Glutamatergic neuron (in vitro differentiated cells): Measurements from ENCODE around the gene PPP1R9B. TPM values are rescaled to one million over a fixed set of nuclear protein-coding genes. Genes with fewer than 3 reads are reported as not detected.

Experiments
- DNase-seq: peaks from one replicate; pipeline ENCODE4 v3.0.0; 2022
- H3K27ac Mint-ChIP-seq: one replicate; pipeline ENCODE4 v1.8.0; 2020; ENCODE audit warnings: mild to moderate bottlenecking, mixed read lengths, inconsistent platforms; ENCODE audit not compliant: unreplicated experiment
- H3K27me3 Mint-ChIP-seq: one replicate; pipeline ENCODE4 v1.8.0; 2020; ENCODE audit warnings: mild to moderate bottlenecking, moderate library complexity, mixed read lengths, inconsistent platforms; ENCODE audit not compliant: unreplicated experiment
- H3K36me3 Mint-ChIP-seq: one replicate; pipeline ENCODE4 v1.8.0; 2020; ENCODE audit warnings: mild to moderate bottlenecking, mixed read lengths, inconsistent platforms; ENCODE audit not compliant: unreplicated experiment
- H3K4me1 Mint-ChIP-seq: one replicate; pipeline ENCODE4 v1.8.0; 2020; ENCODE audit warnings: mild to moderate bottlenecking, low read depth, mixed read lengths, inconsistent platforms; ENCODE audit not compliant: unreplicated experiment
- H3K4me3 Mint-ChIP-seq: one replicate; pipeline ENCODE4 v1.8.0; 2020; ENCODE audit warnings: mild to moderate bottlenecking, mixed read lengths, inconsistent platforms; ENCODE audit not compliant: unreplicated experiment
- H3K9me3 Mint-ChIP-seq: one replicate; pipeline ENCODE4 v1.8.0; 2020; ENCODE audit warnings: mild to moderate bottlenecking, moderate library complexity, mixed read lengths, inconsistent platforms; ENCODE audit not compliant: unreplicated experiment
- total RNA-seq: library from RNA; stranded (reverse); fragmentation: NEBNext Ultra II Directional; extraction: Animal tissue kit (Norgen Biotek cat#: 25700); gene quantifications from one replicate; pipeline ENCODE4 v1.2.1, GENCODE V29; 2021; ENCODE audit not compliant: unreplicated experiment
- TF ChIP-seq, protein P1 (sequence below): fragments of 200-600 bp; sonication (generic); IDR thresholded peaks from one replicate; pipeline ENCODE4 v1.5.0; 2021; ENCODE audit not compliant: partially characterized antibody, unreplicated experiment

Gene PPP1R9B
- total RNA-seq, 1 donor from 2014 or later, result 74.0 TPM

DNA sequence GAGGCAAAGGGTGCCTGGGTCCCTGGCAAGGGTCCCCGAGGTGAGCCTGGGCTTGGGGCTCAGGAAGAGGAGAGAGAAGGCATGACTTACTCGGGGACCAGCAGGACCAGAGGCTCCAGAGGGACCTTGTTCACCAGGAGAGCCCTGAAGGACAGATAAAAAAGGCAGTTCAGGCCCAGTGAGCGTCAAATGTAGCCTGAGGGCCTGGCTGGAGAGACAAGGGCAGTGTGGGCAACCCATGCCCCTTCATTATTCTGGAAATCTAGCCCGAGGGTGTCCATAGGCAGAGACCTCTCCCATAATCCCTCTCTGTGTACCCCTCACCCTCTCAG, 36.9 kb upstream of the PPP1R9B start:
- H3K4me1 Mint-ChIP-seq, result peaks cover 13% of the 10 kb centered on the region
- peaks cover 2% of the 10 kb centered on the region for H3K9me3 Mint-ChIP-seq
- no peak overlapping the region for H3K27ac Mint-ChIP-seq
- TF ChIP-seq, protein P1, sequence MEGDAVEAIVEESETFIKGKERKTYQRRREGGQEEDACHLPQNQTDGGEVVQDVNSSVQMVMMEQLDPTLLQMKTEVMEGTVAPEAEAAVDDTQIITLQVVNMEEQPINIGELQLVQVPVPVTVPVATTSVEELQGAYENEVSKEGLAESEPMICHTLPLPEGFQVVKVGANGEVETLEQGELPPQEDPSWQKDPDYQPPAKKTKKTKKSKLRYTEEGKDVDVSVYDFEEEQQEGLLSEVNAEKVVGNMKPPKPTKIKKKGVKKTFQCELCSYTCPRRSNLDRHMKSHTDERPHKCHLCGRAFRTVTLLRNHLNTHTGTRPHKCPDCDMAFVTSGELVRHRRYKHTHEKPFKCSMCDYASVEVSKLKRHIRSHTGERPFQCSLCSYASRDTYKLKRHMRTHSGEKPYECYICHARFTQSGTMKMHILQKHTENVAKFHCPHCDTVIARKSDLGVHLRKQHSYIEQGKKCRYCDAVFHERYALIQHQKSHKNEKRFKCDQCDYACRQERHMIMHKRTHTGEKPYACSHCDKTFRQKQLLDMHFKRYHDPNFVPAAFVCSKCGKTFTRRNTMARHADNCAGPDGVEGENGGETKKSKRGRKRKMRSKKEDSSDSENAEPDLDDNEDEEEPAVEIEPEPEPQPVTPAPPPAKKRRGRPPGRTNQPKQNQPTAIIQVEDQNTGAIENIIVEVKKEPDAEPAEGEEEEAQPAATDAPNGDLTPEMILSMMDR, result no peak
- H3K4me3 Mint-ChIP-seq, result no peak overlapping the region
- no peak for DNase-seq
- no peaks in the 10 kb centered on the region for H3K36me3 Mint-ChIP-seq
- peaks cover 9% of the 10 kb centered on the region for H3K27me3 Mint-ChIP-seq

GRCh38 chr17:50186661-50187393, 36.4 kb upstream of the PPP1R9B start:
- H3K4me1 Mint-ChIP-seq, result peaks cover 15% of the 10 kb centered on the region
- TF ChIP-seq, protein P1, result no peak
- H3K4me3 Mint-ChIP-seq, result no peak overlapping the region
- peaks cover 10% of the 10 kb centered on the region for H3K27me3 Mint-ChIP-seq
- H3K36me3 Mint-ChIP-seq, result no peaks in the 10 kb centered on the region
- no peak for DNase-seq
- no peak overlapping the region for H3K27ac Mint-ChIP-seq
- peaks cover 2% of the 10 kb centered on the region for H3K9me3 Mint-ChIP-seq

DNA sequence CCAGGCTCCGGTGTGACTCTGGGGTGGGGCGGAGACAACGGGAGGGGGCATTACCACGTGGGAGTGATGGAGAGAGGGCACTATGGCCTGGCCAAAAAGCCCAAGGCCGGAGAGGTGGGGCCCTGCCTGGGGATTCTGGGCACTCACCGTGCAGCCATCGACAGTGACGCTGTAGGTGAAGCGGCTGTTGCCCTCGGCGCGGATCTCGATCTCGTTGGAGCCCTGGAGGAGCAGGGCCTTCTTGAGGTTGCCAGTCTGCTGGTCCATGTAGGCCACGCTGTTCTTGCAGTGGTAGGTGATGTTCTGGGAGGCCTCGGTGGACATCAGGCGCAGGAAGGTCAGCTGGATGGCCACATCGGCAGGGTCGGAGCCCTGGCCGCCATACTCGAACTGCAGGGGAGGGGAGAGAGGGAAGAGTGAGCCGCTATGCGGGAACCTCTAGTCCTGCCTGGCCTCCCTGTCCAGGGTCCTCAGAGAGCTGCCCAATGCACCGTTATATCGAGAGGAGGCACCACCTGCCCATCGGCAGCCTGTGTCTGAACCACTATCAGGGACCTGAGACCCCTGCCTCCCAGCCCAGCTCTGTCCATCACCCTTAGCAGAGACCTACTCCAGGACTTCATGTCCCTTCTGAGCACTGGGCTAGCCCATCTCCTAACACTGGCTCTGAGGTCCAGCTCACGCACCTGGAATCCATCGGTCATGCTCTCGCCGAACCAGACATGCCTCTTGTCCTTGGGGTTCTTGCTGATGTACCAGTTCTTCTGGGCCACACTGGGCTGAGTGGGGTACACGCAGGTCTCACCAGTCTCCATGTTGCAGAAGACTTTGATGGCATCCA, 35.4 kb upstream of the PPP1R9B start:
- H3K27me3 Mint-ChIP-seq, result peaks cover 9% of the 10 kb centered on the region
- DNase-seq, result no peak
- H3K27ac Mint-ChIP-seq, result no peak overlapping the region
- H3K4me1 Mint-ChIP-seq, result peaks cover 18% of the 10 kb centered on the region
- H3K9me3 Mint-ChIP-seq, result peaks cover 4% of the 10 kb centered on the region
- H3K36me3 Mint-ChIP-seq, result no peaks in the 10 kb centered on the region
- TF ChIP-seq, protein P1, result no peak
- no peak overlapping the region for H3K4me3 Mint-ChIP-seq

- Mint-ChIP-seq H3K36me3 (no peaks in the 10 kb centered on the region), H3K9me3 (peaks cover 4% of the 10 kb centered on the region), H3K27me3 (peaks cover 10% of the 10 kb centered on the region), H3K4me3 (no peak overlapping the region), H3K4me1 (peaks cover 18% of the 10 kb centered on the region), H3K27ac (no peak overlapping the region)
- TF ChIP-seq, protein P1, result no peak
- DNase-seq, result no peak
Observed at GRCh38 chr17:50184611-50185398, 34.3 kb upstream of the PPP1R9B start.
